GM18519 (cell line): ENCODE measurements around the gene MAP1B.
A peak's percentile ranks its signal among the peaks of the same experiment; 100 is the strongest.

Experiments used
- ATAC-seq: cut with Tn5 transposase; IDR thresholded peaks from one replicate; pipeline ENCODE4 v1.9.1; 2021; ENCODE audit warnings: mild to moderate bottlenecking, moderate library complexity; ENCODE audit not compliant: unreplicated experiment, low FRiP score

The MAP1B gene

GRCh38 chr5:72129725-72130124, 22.4 kb downstream of the MAP1B start:
- ATAC-seq: no peak

- no peak for ATAC-seq
Measured at GRCh38 chr5:72130351-72130761, 23.1 kb downstream of the MAP1B start.

GRCh38 chr5:72133212-72133990, 26.1 kb downstream of the MAP1B start:
- no peak for ATAC-seq

- ATAC-seq: no peak
Measured at GRCh38 chr5:72134226-72134899, 27.1 kb downstream of the MAP1B start.

GRCh38 chr5:72137826-72138409, 30.6 kb downstream of the MAP1B start:
- no peak for ATAC-seq

GRCh38 chr5:72138943-72139521, 31.8 kb downstream of the MAP1B start:
- peak; percentile 67 for ATAC-seq

- no peak for ATAC-seq
Measured at GRCh38 chr5:72140711-72141110, 33.4 kb downstream of the MAP1B start.

GRCh38 chr5:72141440-72142355, 34.4 kb downstream of the MAP1B start:
- no peak for ATAC-seq

GRCh38 chr5:72144762-72145161, 37.5 kb downstream of the MAP1B start:
- no peak for ATAC-seq

GRCh38 chr5:72145348-72145747, 38.1 kb downstream of the MAP1B start:
- ATAC-seq: no peak

- ATAC-seq: no peak
Measured at GRCh38 chr5:72146056-72146455, 38.8 kb downstream of the MAP1B start.

GRCh38 chr5:72147569-72147968, 40.3 kb downstream of the MAP1B start:
- ATAC-seq: no peak

GRCh38 chr5:72149742-72150141, 42.5 kb downstream of the MAP1B start:
- ATAC-seq: no peak

- ATAC-seq: no peak
Measured at GRCh38 chr5:72151169-72151568, 43.9 kb downstream of the MAP1B start.

- no peak for ATAC-seq
Measured at GRCh38 chr5:72151646-72152045, 44.4 kb downstream of the MAP1B start.

- ATAC-seq: no peak
Measured at GRCh38 chr5:72152545-72152944, 45.3 kb downstream of the MAP1B start.

GRCh38 chr5:72153551-72153950, 46.3 kb downstream of the MAP1B start:
- no peak for ATAC-seq

GRCh38 chr5:72154076-72154756, 46.9 kb downstream of the MAP1B start:
- ATAC-seq: no peak

- no peak for ATAC-seq
Measured at GRCh38 chr5:72156946-72157624, 49.8 kb downstream of the MAP1B start.
